HepG2 (cell line): Measurements from ENCODE around the gene NKX6-2. TPM values are rescaled to one million over a fixed set of nuclear protein-coding genes. Genes with fewer than 3 reads are reported as not detected.

Experiments used
- ATAC-seq: fragments of 200-7000 bp; cut with Tn5 transposase; 3 replicates; pipeline ENCODE4 v1.9.1; 2020; ENCODE audit warnings: mild to moderate bottlenecking, moderate library complexity
- BruUV-seq: library from RNA; stranded (reverse); fragments of 400-500 nt; replicated peaks from 2 replicates; lab custom pipeline; 2021; lab: Mats Ljungman, UMichigan
- CTCF ChIA-PET: fragments of 300-600 bp; formaldehyde crosslinking; extraction: SDS; loops from one replicate; lab custom pipeline; 2021; ENCODE audit warnings: low total read pairs, inconsistent platforms, low intra/inter-chr PET ratio; lab: Yijun Ruan, JAX
- POLR2A ChIA-PET: fragments of 350-600 bp; sonication (Branson Sonifier 250); formaldehyde crosslinking; loops from one replicate; lab custom pipeline; 2020; ENCODE audit warnings: antibody characterized with exemption, inconsistent platforms; lab: Yijun Ruan, JAX
- DNase-seq: peaks from one replicate; pipeline ENCODE4 v3.0.0-alpha.2; 2015; ENCODE audit warnings: low spot score
- FAIRE-seq: peaks from 3 replicates; lab custom pipeline; 2011; peaks lifted over from hg19 to GRCh38; lab: Jason Lieb, UNC
- H2AFZ ChIP-seq: one replicate; pipeline ENCODE4 v1.6.1; 2011; ENCODE audit warnings: low read length, inconsistent platforms
- H3K27ac ChIP-seq: fragments of 300-600 bp; 3 replicates; pipeline ENCODE4 v1.8.0; 2011; ENCODE audit warnings: mixed run types, mild to moderate bottlenecking, mixed read lengths, low read length, inconsistent platforms; ENCODE audit not compliant: insufficient read depth; ENCODE audit errors: extremely low read length
- H3K27me3 ChIP-seq, 2 experiments: fragments of 200-600 bp in 1 of 2; 2 replicates in 1 of 2; 3 replicates in 1 of 2; pipeline versions ENCODE4 v1.6.0 to v1.8.0; 2011; ENCODE audit warnings: low read length in 2 of 2, mild to moderate bottlenecking in 2 of 2, moderate library complexity in 2 of 2, inconsistent platforms in 1 of 2; ENCODE audit not compliant: insufficient read depth in 2 of 2, control insufficient read depth in 1 of 2
- H3K36me3 ChIP-seq, 2 experiments: fragments of 200-600 bp in 1 of 2; replicated peaks in 1 of 2; 2 replicates in 1 of 2; 3 replicates in 1 of 2; pipeline versions ENCODE4 v1.5.1 to v1.8.0; 2011; ENCODE audit warnings: low read length in 2 of 2, inconsistent platforms in 1 of 2; ENCODE audit not compliant: insufficient read depth in 2 of 2, control insufficient read depth in 1 of 2
- H3K4me1 ChIP-seq: 2 replicates; pipeline ENCODE4 v1.5.1; 2012; ENCODE audit warnings: low read length, inconsistent platforms; ENCODE audit not compliant: insufficient read depth
- H3K4me2 ChIP-seq: 2 replicates; pipeline ENCODE4 v1.6.0; 2011; ENCODE audit warnings: low read depth, low read length, inconsistent platforms
- H3K4me3 ChIP-seq, 3 experiments: fragments of 200-600 bp in 1 of 3; sonication (generic), shearing (Covaris generic) in 1 of 3; replicated peaks in 1 of 3; 2 replicates each; pipeline ENCODE4 v1.5.1; 2011 to 2016; ENCODE audit warnings: low read length in 3 of 3, inconsistent platforms in 2 of 3, low read depth in 2 of 3, mild to moderate bottlenecking in 2 of 3, control low read depth in 1 of 3, mixed read lengths in 1 of 3; ENCODE audit not compliant: insufficient read depth in 1 of 3
- H3K79me2 ChIP-seq: one replicate; pipeline ENCODE4 v1.6.1; 2011; ENCODE audit warnings: low read length, inconsistent platforms; ENCODE audit not compliant: insufficient read depth
- H3K9ac ChIP-seq: 2 replicates; pipeline ENCODE4 v1.6.0; 2011; ENCODE audit warnings: mild to moderate bottlenecking, low read depth, low read length, inconsistent platforms; ENCODE audit not compliant: insufficient read depth
- H3K9me3 ChIP-seq: 2 replicates; pipeline ENCODE4 v1.5.1; 2012; ENCODE audit warnings: mild to moderate bottlenecking, low read length
- H4K20me1 ChIP-seq: 2 replicates; pipeline ENCODE4 v1.6.0; 2011; ENCODE audit warnings: inconsistent platforms, mild to moderate bottlenecking, low read length, moderate library complexity; ENCODE audit not compliant: insufficient read depth
- BORCS8-MEF2B ChIP-seq: sonication (generic); formaldehyde crosslinking; IDR thresholded peaks from 2 replicates; pipeline ENCODE4 v1.8.0; 2022; ENCODE audit warnings: mild to moderate bottlenecking, missing genetic modification reagents
- DMAP1 ChIP-seq: IDR thresholded peaks from 2 replicates; pipeline ENCODE4 v1.6.1; 2016
- FLYWCH1 ChIP-seq: sonication (generic); formaldehyde crosslinking; IDR thresholded peaks from 2 replicates; pipeline ENCODE4 v1.8.1; 2023; ENCODE audit warnings: mild to moderate bottlenecking, missing genetic modification reagents
- MNT ChIP-seq: fragments of 450-650 bp; IDR thresholded peaks from 2 replicates; pipeline ENCODE4 v1.6.1; 2016
- RFX1 ChIP-seq: fragments of 450-650 bp; IDR thresholded peaks from 2 replicates; pipeline ENCODE4 v1.6.1; 2017
- ZNF383 ChIP-seq: sonication (generic); formaldehyde crosslinking; IDR thresholded peaks from 2 replicates; pipeline ENCODE4 v1.4.0; 2020; ENCODE audit warnings: missing genetic modification reagents, mild to moderate bottlenecking, borderline replicate concordance
- WGBS: methylation state at CpG from one replicate; pipeline ENCODE4 v1.1.6; 2017; ENCODE audit warnings: low lambda C conversion rate; 5-methylcytosine and 5-hydroxymethylcytosine counted together
- in situ Hi-C: cut with HindIII; loops from 2 replicates; pipeline ENCODE4 v1.10.0; 2017; ENCODE audit warnings: low pct_unique_long_range_greater_than_20kb; ENCODE audit not compliant: extremely low pct_ligation_motif_present
- intact Hi-C: fragments of 100-400 bp; cut with micrococcal nuclease; formaldehyde crosslinking; loops from one replicate; pipeline ENCODE4 v1.10.0; 2022; ENCODE audit not compliant: unreplicated experiment
- polyA plus RNA-seq, 8 experiments: library from polyadenylated mRNA; depleted of rRNA in 3 of 8; stranded (reverse) in 7 of 8; unstranded in 1 of 8; fragments of >200 nt; fragmentation: Illumina TruSeq in 4 of 8; extraction: Trizol in 4 of 8; gene quantifications; 2 replicates each; pipeline versions ENCODE4 v1.2.1 to v1.2.3, GENCODE V29; 2011 to 2016; ENCODE audit warnings: low read depth in 4 of 8, missing spikeins in 1 of 8, mixed read lengths in 1 of 8; ENCODE audit not compliant: insufficient read depth in 1 of 8
- total RNA-seq, 5 experiments: library from RNA; depleted of rRNA; stranded (reverse); fragments of >200 nt; fragmentation: Illumina TruSeq; extraction: Trizol; gene quantifications; 2 replicates each; pipeline ENCODE4 v1.2.3, GENCODE V29; 2016; ENCODE audit warnings: low read depth in 1 of 5

Gene NKX6-2
- total and polyA plus RNA-seq, 2 of the 13 experiments (the other 11 are each of a cell fraction or from before 2014, with no cell fraction given): not detected

GRCh38 chr10:132763545-132763944, 22.4 kb downstream of the NKX6-2 start:
- Histone ChIP-seq H3K27ac (no peak overlapping the region), H2AFZ (no peak overlapping the region), H3K36me3 (no peaks in the 10 kb centered on the region; a peak in 1 of 5 replicates), H3K9me3 (no peaks in the 10 kb centered on the region), H3K27me3 (no peaks in the 10 kb centered on the region), H4K20me1 (no peaks in the 10 kb centered on the region), H3K9ac (no peak overlapping the region), H3K4me1 (no peaks in the 10 kb centered on the region), H3K4me2 (no peak overlapping the region), H3K4me3 (no peak overlapping the region), H3K79me2 (no peaks in the 10 kb centered on the region)
- ChIA-PET POLR2A (no interaction called here), CTCF (no interaction called here)
- TF ChIP-seq MNT: peak; percentile 98
- no peak for TF ChIP-seq FLYWCH1 (CRISPR knock-in tag)
- no peak for TF ChIP-seq ZNF383 (CRISPR knock-in tag)
- no peak for TF ChIP-seq BORCS8-MEF2B (CRISPR knock-in tag)
- no peak for TF ChIP-seq DMAP1 (CRISPR knock-in tag)
- DNase-seq: no peak
- WGBS: 80% methylated on average over 1 of the region's 5 CpGs
- no peak for ATAC-seq
- no peak for FAIRE-seq
- intact Hi-C loops: no loop called here
- no TSS peak for BruUV-seq
- in situ Hi-C loops: no loop called here

GRCh38 chr10:132762267-132762666, 23.7 kb downstream of the NKX6-2 start:
- no peaks in the 10 kb centered on the region for H3K79me2 ChIP-seq
- TSS peak; percentile 48 for BruUV-seq

More at GRCh38 chr10:132762267-132762666, 23.7 kb downstream of the NKX6-2 start:
- POLR2A ChIA-PET: no interaction called here
- in situ Hi-C loops: no loop called here
- no peaks in the 10 kb centered on the region for H4K20me1 ChIP-seq
- no peaks in the 10 kb centered on the region for H3K9me3 ChIP-seq
- ATAC-seq (no peak), DNase-seq (no peak), FAIRE-seq (no peak)
- CTCF ChIA-PET: no interaction called here
- 97% methylated on average over 6 of the region's 6 CpGs for WGBS
- no peak overlapping the region for H3K4me2 ChIP-seq
- intact Hi-C loops: no loop called here
- H3K27me3 ChIP-seq: no peaks in the 10 kb centered on the region
- TF ChIP-seq RFX1: no peak
- TF ChIP-seq, all 625 proteins: peak for 0
- Histone ChIP-seq H3K27ac (no peak overlapping the region), H3K4me1 (no peaks in the 10 kb centered on the region), H3K36me3 (peaks cover 0 to 2% of the 10 kb centered on the region in 2 experiments; a peak in 1 of 5 replicates), H3K9ac (no peak overlapping the region), H2AFZ (no peak overlapping the region), H3K4me3 (no peak overlapping the region)
